Choroid plexus epithelial cell (primary cell): ENCODE results near the gene DUSP22.

Experiments
- DNase-seq: peaks from one replicate; pipeline ENCODE4 v3.0.0-alpha.2; 2010; ENCODE audit warnings: low read depth
- H3K4me3 ChIP-seq: 2 replicates; pipeline ENCODE4 v1.5.1; 2011; ENCODE audit warnings: low read depth, mild to moderate bottlenecking, control low read depth, low read length, moderate library complexity
- CTCF ChIP-seq: conservative IDR thresholded peaks from 2 replicates; pipeline ENCODE4 v1.5.1; 2011; ENCODE audit warnings: low read depth, mild to moderate bottlenecking, control low read depth, inconsistent platforms, low read length, moderate library complexity

The DUSP22 gene

GRCh38 chr6:357261-357790, 65.0 kb downstream of the DUSP22 start:
- DNase-seq = no peak
- no peak overlapping the region for H3K4me3 ChIP-seq
- TF ChIP-seq CTCF = no peak

- no peak overlapping the region for H3K4me3 ChIP-seq
- DNase-seq = no peak
- TF ChIP-seq CTCF = no peak
Observed at GRCh38 chr6:357791-358341, 65.6 kb downstream of the DUSP22 start.

DNA sequence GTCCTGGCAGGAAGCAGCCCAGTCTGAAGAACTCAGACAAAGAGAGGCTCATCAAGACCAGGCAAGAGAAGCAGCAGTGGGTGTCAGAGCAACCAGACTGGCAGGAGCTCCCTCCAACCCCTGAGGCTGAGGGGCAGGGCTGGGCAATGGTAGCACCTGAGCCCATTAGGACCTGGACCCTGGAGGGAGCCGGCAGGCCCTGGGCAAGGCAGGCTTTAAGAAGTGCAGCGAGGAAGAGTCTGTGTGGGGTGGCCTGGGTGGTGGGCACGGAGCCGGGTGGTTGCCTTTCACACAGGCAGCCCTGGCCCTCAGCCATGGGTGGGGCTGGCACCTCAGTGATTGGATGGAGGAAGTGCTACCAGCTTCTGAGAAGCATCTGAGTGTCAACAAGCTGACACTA, 66.1 kb downstream of the DUSP22 start:
- no peak overlapping the region for H3K4me3 ChIP-seq
- TF ChIP-seq CTCF = no peak
- no peak for DNase-seq

- no peak for DNase-seq
- TF ChIP-seq CTCF = no peak
- no peak overlapping the region for H3K4me3 ChIP-seq
Observed at GRCh38 chr6:358847-359246, 66.6 kb downstream of the DUSP22 start.

GRCh38 chr6:359261-360035, 67.2 kb downstream of the DUSP22 start:
- TF ChIP-seq CTCF = no peak
- no peak overlapping the region for H3K4me3 ChIP-seq
- no peak for DNase-seq

DNA sequence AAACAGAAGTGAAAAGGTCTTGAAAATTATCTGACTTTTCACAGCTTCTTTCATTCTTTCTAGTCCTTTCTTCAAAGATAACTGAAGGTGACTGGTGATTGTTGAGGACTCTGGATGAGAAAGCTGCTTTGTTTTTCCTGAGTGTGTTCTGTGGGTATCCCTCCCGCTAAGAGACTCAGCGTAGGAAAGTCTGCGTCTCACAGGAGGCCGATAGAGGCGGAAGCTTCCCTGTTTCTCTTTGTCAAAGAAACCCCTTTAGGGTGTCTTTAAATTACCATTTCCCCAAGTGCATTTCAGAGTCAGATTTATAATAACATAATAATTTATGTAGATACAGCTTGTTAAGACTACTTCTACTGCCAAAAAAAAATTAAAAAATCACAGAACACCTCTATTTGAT, 68.1 kb downstream of the DUSP22 start:
- no peak for DNase-seq
- H3K4me3 ChIP-seq = no peak overlapping the region
- TF ChIP-seq CTCF = no peak
